H9 (cell line): Measurements from ENCODE around the gene ZSWIM8. TPM values are rescaled to one million over a fixed set of nuclear protein-coding genes. Genes with fewer than 3 reads are reported as not detected.

Experiments
- DNase-seq: peaks from one replicate; pipeline ENCODE4 v3.0.0-alpha.2; 2017
- H2AFZ ChIP-seq: one replicate; pipeline ENCODE4 v1.6.1; 2013; ENCODE audit warnings: mild to moderate bottlenecking, low read length, control low read depth, moderate library complexity
- H2AK5ac ChIP-seq: 2 replicates; pipeline ENCODE4 v1.6.1; 2013; ENCODE audit warnings: low read length, control low read depth, mixed read lengths; ENCODE audit not compliant: insufficient read length
- H2BK120ac ChIP-seq: one replicate; pipeline ENCODE4 v1.6.1; 2013; ENCODE audit warnings: low read depth, mild to moderate bottlenecking, low read length, control low read depth, inconsistent platforms; ENCODE audit not compliant: poor library complexity, severe bottlenecking
- H2BK12ac ChIP-seq: 2 replicates; pipeline ENCODE4 v1.6.1; 2013; ENCODE audit warnings: low read length, control low read depth, mixed read lengths, low read depth; ENCODE audit not compliant: insufficient read length
- H2BK15ac ChIP-seq: 2 replicates; pipeline ENCODE4 v1.6.1; 2013; ENCODE audit warnings: low read depth, low read length, control low read depth
- H2BK20ac ChIP-seq: one replicate; pipeline ENCODE4 v1.6.1; 2013; ENCODE audit warnings: low read depth, mild to moderate bottlenecking, low read length, control low read depth, inconsistent platforms; ENCODE audit not compliant: poor library complexity, severe bottlenecking
- H2BK5ac ChIP-seq: 2 replicates; pipeline ENCODE4 v1.6.1; 2013; ENCODE audit warnings: low read length, control low read depth, mixed read lengths; ENCODE audit not compliant: insufficient read length
- H3K14ac ChIP-seq: 2 replicates; pipeline ENCODE4 v1.6.1; 2013; ENCODE audit warnings: low read length, control low read depth; ENCODE audit not compliant: insufficient read depth
- H3K18ac ChIP-seq: 2 replicates; pipeline ENCODE4 v1.6.1; 2013; ENCODE audit warnings: low read depth, mild to moderate bottlenecking, mixed read lengths, low read length, control low read depth; ENCODE audit not compliant: insufficient read length
- H3K23ac ChIP-seq: 2 replicates; pipeline ENCODE4 v1.6.1; 2013; ENCODE audit warnings: low read length, control low read depth, mixed read lengths, low read depth; ENCODE audit not compliant: insufficient read length
- H3K23me2 ChIP-seq: 2 replicates; pipeline ENCODE4 v1.6.1; 2013; ENCODE audit warnings: low read depth, mild to moderate bottlenecking, mixed read lengths, low read length, control low read depth; ENCODE audit not compliant: insufficient read length, poor library complexity, severe bottlenecking
- H3K27ac ChIP-seq: 2 replicates; pipeline ENCODE4 v1.5.1; 2013; ENCODE audit warnings: low read length, control low read depth, mixed read lengths, low read depth; ENCODE audit not compliant: insufficient read length
- H3K27me3 ChIP-seq: 2 replicates; pipeline ENCODE4 v1.6.1; 2013; ENCODE audit warnings: low read length, control low read depth, inconsistent platforms; ENCODE audit not compliant: insufficient read depth
- H3K4ac ChIP-seq: 2 replicates; pipeline ENCODE4 v1.6.1; 2013; ENCODE audit warnings: low read depth, mild to moderate bottlenecking, control low read depth, inconsistent platforms, low read length, moderate library complexity
- H3K4me1 ChIP-seq: 2 replicates; pipeline ENCODE4 v1.6.1; 2013; ENCODE audit warnings: low read length, control low read depth, inconsistent platforms; ENCODE audit not compliant: insufficient read depth
- H3K4me2 ChIP-seq: 2 replicates; pipeline ENCODE4 v1.6.1; 2013; ENCODE audit warnings: low read length, control low read depth, mixed read lengths; ENCODE audit not compliant: insufficient read length, insufficient read depth
- H3K56ac ChIP-seq: 2 replicates; pipeline ENCODE4 v1.6.1; 2013; ENCODE audit warnings: low read depth, mild to moderate bottlenecking, mixed read lengths, low read length, control low read depth; ENCODE audit not compliant: insufficient read length
- H3K79me1 ChIP-seq: 2 replicates; pipeline ENCODE4 v1.6.1; 2013; ENCODE audit warnings: low read depth, mild to moderate bottlenecking, moderate library complexity, low read length, control low read depth, inconsistent platforms; ENCODE audit not compliant: insufficient read depth, poor library complexity, severe bottlenecking
- H3K79me2 ChIP-seq: 2 replicates; pipeline ENCODE4 v1.6.1; 2013; ENCODE audit warnings: low read length, control low read depth, inconsistent platforms; ENCODE audit not compliant: insufficient read depth
- H3K9ac ChIP-seq: 2 replicates; pipeline ENCODE4 v1.6.1; 2013; ENCODE audit warnings: low read length, control low read depth, mixed read lengths; ENCODE audit not compliant: insufficient read length; ENCODE audit errors: extremely low read depth
- H3K9me3 ChIP-seq: one replicate; pipeline ENCODE4 v1.6.1; 2013; ENCODE audit warnings: low read depth, low read length, inconsistent platforms; ENCODE audit not compliant: control insufficient read depth
- H3T11ph ChIP-seq: one replicate; pipeline ENCODE4 v1.6.1; 2013; ENCODE audit warnings: mild to moderate bottlenecking, low read length, control low read depth, inconsistent platforms
- H4K20me1 ChIP-seq: one replicate; pipeline ENCODE4 v1.6.1; 2013; ENCODE audit not compliant: control insufficient read depth, insufficient read length, insufficient read depth
- H4K5ac ChIP-seq: 2 replicates; pipeline ENCODE4 v1.6.1; 2013; ENCODE audit warnings: low read depth, mild to moderate bottlenecking, mixed read lengths, low read length, control low read depth; ENCODE audit not compliant: insufficient read length
- H4K8ac ChIP-seq: replicated peaks from 2 replicates; pipeline ENCODE4 v1.6.1; 2013; ENCODE audit warnings: low read length, control low read depth, mixed read lengths, low read depth; ENCODE audit not compliant: insufficient read length
- H4K91ac ChIP-seq: 2 replicates; pipeline ENCODE4 v1.6.1; 2013; ENCODE audit warnings: low read depth, mild to moderate bottlenecking, moderate library complexity, mixed read lengths, low read length, control low read depth; ENCODE audit not compliant: insufficient read length
- H3K27ac Mint-ChIP-seq, 3 experiments: 2 replicates in 2 of 3; 3 replicates in 1 of 3; pipeline ENCODE4 v1.8.0; 2020 to 2021; ENCODE audit warnings: mixed read lengths in 3 of 3, mild to moderate bottlenecking in 1 of 3, moderate library complexity in 1 of 3
- H3K27me3 Mint-ChIP-seq: 2 replicates; pipeline ENCODE4 v1.8.0; 2021; ENCODE audit warnings: low read depth, mild to moderate bottlenecking, moderate library complexity, mixed read lengths
- H3K36me3 Mint-ChIP-seq, 3 experiments: 2 replicates in 2 of 3; 3 replicates in 1 of 3; pipeline ENCODE4 v1.8.0; 2020 to 2021; ENCODE audit warnings: low read depth in 3 of 3, mixed read lengths in 3 of 3; ENCODE audit not compliant: insufficient read depth in 1 of 3
- H3K4me1 Mint-ChIP-seq, 2 experiments: 2 replicates each; pipeline ENCODE4 v1.8.0; 2020; ENCODE audit warnings: mixed read lengths in 2 of 2
- H3K4me3 Mint-ChIP-seq, 2 experiments: 2 replicates in 1 of 2; 3 replicates in 1 of 2; pipeline ENCODE4 v1.8.0; 2020 to 2021; ENCODE audit warnings: mild to moderate bottlenecking in 2 of 2, mixed read lengths in 2 of 2, moderate library complexity in 1 of 2
- H3K9me3 Mint-ChIP-seq, 2 experiments: 2 replicates in 1 of 2; 3 replicates in 1 of 2; pipeline ENCODE4 v1.8.0; 2020; ENCODE audit warnings: mild to moderate bottlenecking in 2 of 2, mixed read lengths in 2 of 2, moderate library complexity in 1 of 2
- CTCF ChIP-seq: fragments of 200-600 bp; sonication (generic); conservative IDR thresholded peaks from 3 replicates; pipeline ENCODE4 v1.8.0; 2021; ENCODE audit warnings: antibody characterized with exemption, mild to moderate bottlenecking
- WGBS: extraction: QIAGEN DNeasy Blood & Tissue Kit; methylation state at CpG from one replicate; pipeline ENCODE4 v1.1.7; 2013; ENCODE audit warnings: missing lambda C conversion rate, low lambda C conversion rate, mixed read lengths; ENCODE audit not compliant: insufficient read length; ENCODE audit errors: extremely low coverage; 5-methylcytosine and 5-hydroxymethylcytosine counted together
- total RNA-seq: library from RNA; stranded (reverse); gene quantifications from 2 replicates; pipeline ENCODE4 v1.2.1, GENCODE V29; 2021

Gene ZSWIM8
- total RNA-seq, 1 experiment from 2014 or later = 41.0 TPM

- H3K23me2 ChIP-seq = peaks cover 3% of the 10 kb centered on the region
- no peak overlapping the region for H3K23ac ChIP-seq
- H3K79me2 ChIP-seq = no peaks in the 10 kb centered on the region; the same call in 1 of the 2 replicates
Measured at GRCh38 chr10:73771722-73772280, 13.6 kb upstream of the ZSWIM8 start.

More at GRCh38 chr10:73771722-73772280, 13.6 kb upstream of the ZSWIM8 start:
- peaks cover 28 to 35% of the 10 kb centered on the region in 2 experiments for H3K4me1 Mint-ChIP-seq
- H3K9me3 Mint-ChIP-seq = no peaks in the 10 kb centered on the region
- Histone ChIP-seq H3K4ac (no peak overlapping the region), H4K5ac (no peak overlapping the region), H4K8ac (no peak overlapping the region), H3K9me3 (no peaks in the 10 kb centered on the region), H2BK5ac (no peak overlapping the region), H3K4me1 (peaks cover 5% of the 10 kb centered on the region; the same call in 1 of the 2 replicates), H3K4me2 (peak overlapping the region; percentile 79), H3K27me3 (no peaks in the 10 kb centered on the region), H2BK15ac (no peak overlapping the region), H2AFZ (no peak overlapping the region), H3K56ac (no peak overlapping the region), H3K27ac (no peak overlapping the region), H3K79me1 (no peaks in the 10 kb centered on the region), H3T11ph (no peak overlapping the region), H2BK12ac (no peak overlapping the region), H4K20me1 (no peaks in the 10 kb centered on the region), H2BK20ac (no peak overlapping the region), H2BK120ac (no peak overlapping the region), H2AK5ac (no peak overlapping the region), H4K91ac (no peak overlapping the region), H3K14ac (0 out of 2 replicates have a peak overlapping the region, but pooled peaks have one; percentile 25), H3K9ac (peak overlapping the region; percentile 43), H3K18ac (no peak overlapping the region)
- H3K36me3 Mint-ChIP-seq = peaks cover 15 to 63% (median 45%) of the 10 kb centered on the region in 3 experiments
- DNase-seq = peak; percentile 62
- H3K4me3 Mint-ChIP-seq = peak overlapping the region; percentile 86 to 92
- H3K27me3 Mint-ChIP-seq = no peaks in the 10 kb centered on the region
- TF ChIP-seq CTCF = no peak
- no CpG with 5 or more reads among the region's 17 CpGs for WGBS
- H3K27ac Mint-ChIP-seq = peak overlapping the region; percentile 39 to 92 (median 45); a peak in 6 of 7 replicates
